Astrocyte (in vitro differentiated cells and primary cell): Measurements from ENCODE around the gene CLEC16A. TPM values are rescaled to one million over a fixed set of nuclear protein-coding genes. Genes with fewer than 3 reads are reported as not detected.

Experiments
- DNase-seq: peaks from one replicate; pipeline ENCODE4 v3.0.0-alpha.2; 2010; ENCODE audit warnings: low read depth
- FAIRE-seq: peaks from 2 replicates; lab custom pipeline; 2011; peaks lifted over from hg19 to GRCh38; lab: Jason Lieb, UNC
- H2AFZ ChIP-seq: 2 replicates; pipeline ENCODE4 v1.6.0; 2012; ENCODE audit warnings: low read depth, low read length, inconsistent platforms
- H3K27ac ChIP-seq: 2 replicates; pipeline ENCODE4 v1.5.1; 2011; ENCODE audit warnings: low read depth, low read length, inconsistent platforms
- H3K27me3 ChIP-seq: 2 replicates; pipeline ENCODE4 v1.6.0; 2011; ENCODE audit warnings: low read length, inconsistent platforms; ENCODE audit not compliant: insufficient read depth
- H3K36me3 ChIP-seq: 2 replicates; pipeline ENCODE4 v1.5.1; 2011; ENCODE audit warnings: low read length, inconsistent platforms; ENCODE audit not compliant: insufficient read depth
- H3K4me1 ChIP-seq: 2 replicates; pipeline ENCODE4 v1.5.1; 2011; ENCODE audit warnings: low read length, inconsistent platforms; ENCODE audit not compliant: insufficient read depth
- H3K4me2 ChIP-seq: 2 replicates; pipeline ENCODE4 v1.6.0; 2012; ENCODE audit warnings: low read length, inconsistent platforms
- H3K4me3 ChIP-seq: 2 replicates; pipeline ENCODE4 v1.5.1; 2011; ENCODE audit warnings: low read depth, mild to moderate bottlenecking, low read length, inconsistent platforms; ENCODE audit not compliant: insufficient read depth
- H3K79me2 ChIP-seq: 2 replicates; pipeline ENCODE4 v1.6.0; 2012; ENCODE audit warnings: mild to moderate bottlenecking, low read length, inconsistent platforms; ENCODE audit not compliant: insufficient read depth
- H3K9ac ChIP-seq: 2 replicates; pipeline ENCODE4 v1.6.0; 2012; ENCODE audit warnings: mild to moderate bottlenecking, low read length, inconsistent platforms
- H3K9me3 ChIP-seq: 2 replicates; pipeline ENCODE4 v1.5.1; 2012; ENCODE audit warnings: low read depth, mild to moderate bottlenecking, low read length, inconsistent platforms; ENCODE audit not compliant: insufficient read depth
- H4K20me1 ChIP-seq: 2 replicates; pipeline ENCODE4 v1.6.0; 2012; ENCODE audit warnings: low read length, inconsistent platforms; ENCODE audit not compliant: insufficient read depth
- H3K27ac Mint-ChIP-seq: one replicate; pipeline ENCODE4 v1.8.0; 2021; ENCODE audit warnings: mild to moderate bottlenecking, mixed read lengths; ENCODE audit not compliant: unreplicated experiment
- H3K27me3 Mint-ChIP-seq: one replicate; pipeline ENCODE4 v1.8.0; 2021; ENCODE audit warnings: low read depth, mixed read lengths; ENCODE audit not compliant: unreplicated experiment
- H3K36me3 Mint-ChIP-seq: one replicate; pipeline ENCODE4 v1.8.0; 2021; ENCODE audit warnings: low read depth, mixed read lengths; ENCODE audit not compliant: unreplicated experiment
- H3K4me1 Mint-ChIP-seq: one replicate; pipeline ENCODE4 v1.8.0; 2021; ENCODE audit warnings: low read depth, mixed read lengths; ENCODE audit not compliant: unreplicated experiment
- H3K4me3 Mint-ChIP-seq: one replicate; pipeline ENCODE4 v1.8.0; 2021; ENCODE audit warnings: mild to moderate bottlenecking, moderate library complexity, mixed read lengths; ENCODE audit not compliant: unreplicated experiment
- H3K9me3 Mint-ChIP-seq: one replicate; pipeline ENCODE4 v1.8.0; 2021; ENCODE audit warnings: mild to moderate bottlenecking, mixed read lengths; ENCODE audit not compliant: unreplicated experiment
- EZH2 ChIP-seq: IDR thresholded peaks from 2 replicates; pipeline ENCODE4 v1.6.1; 2012; ENCODE audit warnings: mild to moderate bottlenecking, low read length, inconsistent platforms; ENCODE audit not compliant: insufficient read depth
- total RNA-seq: library from RNA; stranded (reverse); gene quantifications from 2 replicates; pipeline ENCODE4 v1.2.1, GENCODE V29; 2021
- TF ChIP-seq, protein P1 (sequence below): IDR thresholded peaks from 2 replicates; pipeline ENCODE4 v1.5.1; 2011; ENCODE audit warnings: low read depth, mild to moderate bottlenecking, inconsistent platforms, low read length, moderate library complexity; ENCODE audit not compliant: insufficient read depth

CLEC16A gene
- total RNA-seq, 1 donor from 2014 or later: 31.7 TPM

DNA sequence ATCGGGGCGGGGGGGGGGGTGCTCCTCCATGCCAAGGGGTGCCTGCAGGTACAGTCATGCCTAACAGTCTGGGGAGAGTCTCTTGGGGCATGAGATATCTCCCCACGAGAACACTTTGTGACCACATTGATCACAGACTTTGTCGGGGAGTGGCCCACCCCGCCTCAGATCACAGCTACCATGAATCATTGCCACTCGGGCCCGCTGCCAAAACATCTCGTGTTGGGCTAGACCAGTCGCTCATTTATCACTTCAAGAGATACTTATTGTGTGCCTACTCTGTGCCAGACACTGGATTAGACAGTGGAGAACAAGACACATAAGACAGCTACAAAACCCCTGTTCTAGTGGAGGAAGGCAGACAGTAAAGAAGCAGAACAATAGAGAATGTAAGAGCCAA lies 72.6 kb downstream of the CLEC16A start:
- Histone ChIP-seq H3K27me3 (no peaks in the 10 kb centered on the region), H4K20me1 (no peaks in the 10 kb centered on the region), H3K36me3 (no peaks in the 10 kb centered on the region), H3K4me3 (no peak overlapping the region), H2AFZ (no peak overlapping the region), H3K9me3 (no peaks in the 10 kb centered on the region), H3K79me2 (no peaks in the 10 kb centered on the region), H3K4me2 (peak overlapping the region; percentile 4), H3K9ac (no peak overlapping the region), H3K4me1 (peaks cover 11% of the 10 kb centered on the region), H3K27ac (no peak overlapping the region)
- Mint-ChIP-seq H3K27me3 (no peaks in the 10 kb centered on the region), H3K36me3 (peaks cover 20% of the 10 kb centered on the region), H3K27ac (no peak overlapping the region), H3K4me3 (no peak overlapping the region), H3K4me1 (peaks cover 6% of the 10 kb centered on the region), H3K9me3 (peaks cover 4% of the 10 kb centered on the region)
- TF ChIP-seq, protein P1, sequence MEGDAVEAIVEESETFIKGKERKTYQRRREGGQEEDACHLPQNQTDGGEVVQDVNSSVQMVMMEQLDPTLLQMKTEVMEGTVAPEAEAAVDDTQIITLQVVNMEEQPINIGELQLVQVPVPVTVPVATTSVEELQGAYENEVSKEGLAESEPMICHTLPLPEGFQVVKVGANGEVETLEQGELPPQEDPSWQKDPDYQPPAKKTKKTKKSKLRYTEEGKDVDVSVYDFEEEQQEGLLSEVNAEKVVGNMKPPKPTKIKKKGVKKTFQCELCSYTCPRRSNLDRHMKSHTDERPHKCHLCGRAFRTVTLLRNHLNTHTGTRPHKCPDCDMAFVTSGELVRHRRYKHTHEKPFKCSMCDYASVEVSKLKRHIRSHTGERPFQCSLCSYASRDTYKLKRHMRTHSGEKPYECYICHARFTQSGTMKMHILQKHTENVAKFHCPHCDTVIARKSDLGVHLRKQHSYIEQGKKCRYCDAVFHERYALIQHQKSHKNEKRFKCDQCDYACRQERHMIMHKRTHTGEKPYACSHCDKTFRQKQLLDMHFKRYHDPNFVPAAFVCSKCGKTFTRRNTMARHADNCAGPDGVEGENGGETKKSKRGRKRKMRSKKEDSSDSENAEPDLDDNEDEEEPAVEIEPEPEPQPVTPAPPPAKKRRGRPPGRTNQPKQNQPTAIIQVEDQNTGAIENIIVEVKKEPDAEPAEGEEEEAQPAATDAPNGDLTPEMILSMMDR: no peak
- no peak for TF ChIP-seq EZH2
- FAIRE-seq: no peak
- peak; percentile 71 for DNase-seq

DNA sequence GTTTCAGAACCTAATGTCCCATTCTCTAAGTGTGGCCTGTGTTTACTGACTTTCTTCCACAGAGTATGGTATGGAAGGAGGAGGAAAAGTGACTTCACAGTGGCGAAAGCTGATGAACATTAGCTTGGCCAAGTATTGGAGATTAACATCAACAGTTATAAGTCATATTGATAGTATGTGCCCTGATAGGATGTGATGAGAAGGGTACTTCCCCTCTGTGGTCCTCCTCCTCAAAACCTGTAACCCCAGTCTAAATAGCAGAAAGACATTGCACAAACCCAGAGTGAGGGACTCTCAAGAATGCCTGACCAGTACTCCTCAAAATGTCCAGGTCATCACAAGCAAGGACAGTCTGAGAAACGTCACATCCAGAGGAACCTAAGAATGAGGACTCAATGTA lies 73.1 kb downstream of the CLEC16A start:
- Histone ChIP-seq H3K4me1 (peaks cover 11% of the 10 kb centered on the region), H2AFZ (no peak overlapping the region), H3K27me3 (no peaks in the 10 kb centered on the region), H3K9me3 (no peaks in the 10 kb centered on the region), H4K20me1 (no peaks in the 10 kb centered on the region), H3K36me3 (no peaks in the 10 kb centered on the region), H3K79me2 (no peaks in the 10 kb centered on the region), H3K9ac (no peak overlapping the region), H3K4me2 (no peak overlapping the region), H3K27ac (no peak overlapping the region), H3K4me3 (no peak overlapping the region)
- FAIRE-seq (no peak), DNase-seq (no peak)
- no peak overlapping the region for H3K4me3 Mint-ChIP-seq
- H3K36me3 Mint-ChIP-seq: peaks cover 17% of the 10 kb centered on the region
- H3K9me3 Mint-ChIP-seq: peaks cover 4% of the 10 kb centered on the region
- peaks cover 6% of the 10 kb centered on the region for H3K4me1 Mint-ChIP-seq
- TF ChIP-seq EZH2: no peak
- TF ChIP-seq, protein P1: no peak
- no peaks in the 10 kb centered on the region for H3K27me3 Mint-ChIP-seq
- H3K27ac Mint-ChIP-seq: no peak overlapping the region

DNA sequence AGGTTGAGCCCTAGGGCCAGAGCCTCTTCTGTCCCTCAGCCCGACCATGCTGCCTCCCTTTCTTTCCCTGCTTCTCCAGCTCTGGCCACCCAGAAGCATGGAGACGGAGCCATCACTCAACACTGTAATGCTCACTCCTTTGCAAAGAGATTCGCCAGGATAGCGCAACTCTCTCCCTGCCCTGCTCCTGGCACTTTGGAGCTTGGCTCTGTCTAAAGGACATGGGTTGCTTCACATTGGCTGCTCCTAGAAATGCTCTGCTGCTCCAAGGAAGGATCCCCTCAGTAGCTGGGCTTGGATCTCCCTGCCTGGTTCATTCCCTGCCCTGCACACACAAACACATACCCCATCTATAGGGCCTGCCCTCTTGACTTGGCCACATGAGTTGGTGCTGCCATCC lies 76.0 kb downstream of the CLEC16A start:
- Histone ChIP-seq H3K36me3 (peaks cover 4% of the 10 kb centered on the region), H3K4me2 (no peak overlapping the region), H4K20me1 (no peaks in the 10 kb centered on the region), H3K27ac (no peak overlapping the region), H3K9me3 (no peaks in the 10 kb centered on the region), H2AFZ (no peak overlapping the region), H3K4me3 (no peak overlapping the region), H3K9ac (no peak overlapping the region), H3K79me2 (no peaks in the 10 kb centered on the region), H3K27me3 (no peaks in the 10 kb centered on the region), H3K4me1 (peaks cover 26% of the 10 kb centered on the region)
- H3K9me3 Mint-ChIP-seq: peaks cover 2% of the 10 kb centered on the region
- FAIRE-seq: no peak
- H3K27me3 Mint-ChIP-seq: no peaks in the 10 kb centered on the region
- TF ChIP-seq, protein P1: no peak
- no peak for TF ChIP-seq EZH2
- H3K4me3 Mint-ChIP-seq: no peak overlapping the region
- no peak for DNase-seq
- H3K36me3 Mint-ChIP-seq: peaks cover 30% of the 10 kb centered on the region
- H3K4me1 Mint-ChIP-seq: peaks cover 3% of the 10 kb centered on the region
- H3K27ac Mint-ChIP-seq: no peak overlapping the region
